ENCODE results near the gene CS.

Gene CS

DNA sequence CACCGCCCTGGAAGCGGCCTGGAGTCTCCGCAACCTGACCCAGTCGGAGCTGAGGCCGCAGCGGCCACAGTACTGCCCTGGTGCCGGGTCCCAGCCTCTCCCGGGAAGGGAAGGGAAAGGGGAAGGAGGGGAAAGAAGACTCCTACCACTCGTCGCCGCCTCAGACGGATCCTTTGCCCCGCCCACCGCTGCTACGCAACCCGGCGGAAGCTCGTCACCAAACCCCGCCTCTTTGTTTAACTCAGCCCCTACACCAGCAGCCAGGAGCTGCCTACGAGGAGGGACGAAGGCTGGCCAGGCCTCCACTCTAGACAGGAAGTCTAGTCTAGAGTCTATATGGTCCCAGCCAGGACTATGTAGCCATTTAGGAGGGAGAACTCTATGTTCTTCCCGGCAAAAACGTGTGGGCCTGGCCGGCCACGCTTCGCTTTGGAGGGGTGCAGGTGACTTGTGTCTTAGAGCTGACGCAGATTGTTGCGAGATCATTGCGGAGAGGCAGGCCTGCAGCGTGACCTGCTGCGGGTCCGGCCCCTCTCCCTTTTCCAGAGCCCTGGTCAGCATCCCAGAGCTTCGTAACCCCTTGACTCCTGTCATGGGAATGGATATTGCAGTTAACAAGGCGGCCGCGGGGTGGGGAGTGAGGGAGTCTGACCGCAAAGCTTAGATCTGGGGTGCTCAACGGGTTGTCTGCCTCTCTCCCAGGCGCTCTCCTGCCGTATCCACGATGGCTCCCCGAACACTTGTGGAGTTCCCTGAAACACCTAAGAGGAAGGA, 78.2 kb downstream of the CS start, which contains the start of gene RNF41:
TSS of gene RNF41 (minus strand) at position 166 of the 774 bp plus-strand sequence. CDS start 7,875 bp downstream, outside the sequence.
- no CpG with 5 or more reads among the region's 42 CpGs for WGBS (ENCODE audit: insufficient coverage, insufficient read length)
- DNase-seq (ENCODE audit: low read depth, low spot score) = peak; percentile 97

More for the DNA sequence above, 78.2 kb downstream of the CS start, which contains the start of gene RNF41:
- Histone ChIP-seq H3K36me3 (ENCODE audit: control insufficient read depth, insufficient read depth, low read length) (no peaks in the 10 kb centered on the region), H3K4me1 (ENCODE audit: control insufficient read depth, insufficient read depth, low read length) (peaks cover 2% of the 10 kb centered on the region; the same call in 1 of the 2 replicates), H3K27me3 (ENCODE audit: control insufficient read depth, insufficient read depth, low read length) (no peaks in the 10 kb centered on the region), H3K27ac (ENCODE audit: low read length) (no peak within 1 kb of the TSS), H3K9me3 (ENCODE audit: control insufficient read depth, insufficient read depth, low read length) (no peaks in the 10 kb centered on the region), H3K4me3 (ENCODE audit: low read length) (peak within 1 kb of the TSS; percentile 66)
